ENCODE measurements around the gene DMKN. TPM values are rescaled to one million over a fixed set of nuclear protein-coding genes. Genes with fewer than 3 reads are reported as not detected.

The DMKN gene
- total RNA-seq, 1 experiment from 2014 or later: 5.6 TPM

- peak overlapping the region; percentile 79 to 98 for H3K4me3 ChIP-seq (ENCODE audit: low read depth in 2 of 2, low read length in 2 of 2)
- POLR2A ChIA-PET: no interaction called here
- in situ Hi-C loops (cut with HindIII; ENCODE audit: low pct_unique_long_range_greater_than_20kb, low sequenced_read_pairs) (no loop called here), intact Hi-C loops (cut with micrococcal nuclease; ENCODE audit: unreplicated experiment) (no loop called here)
- peak overlapping the region; percentile 97 for H3K27ac ChIP-seq (ENCODE audit: low read length)
- H3K4me1 ChIP-seq (ENCODE audit: control insufficient read depth, insufficient read depth, low read length): peaks cover 12% of the 10 kb centered on the region
- H3K27me3 ChIP-seq (ENCODE audit: control insufficient read depth, insufficient read depth, low read length): no peaks in the 10 kb centered on the region
- H3K9me3 ChIP-seq (ENCODE audit: control insufficient read depth, insufficient read depth, low read depth, low read length): no peaks in the 10 kb centered on the region
- BruUV-seq (replicated peaks): no TSS peak
- CTCF ChIA-PET: no interaction called here
- TF ChIP-seq CTCF (IDR thresholded peaks at IDR 0.05) (no peak), REST (IDR thresholded peaks at IDR 0.05; ENCODE audit: insufficient read depth in 1 of 2, low read depth in 2 of 2, low read length in 1 of 2) (no peak), POLR2AphosphoS5 (IDR thresholded peaks at IDR 0.05; ENCODE audit: low read depth, low read length) (no peak), TCF7L2 (IDR thresholded peaks at IDR 0.05; ENCODE audit: low read depth, low read length) (no peak)
- DNase-seq (ENCODE audit: low read depth, low spot score): no peak
- peak; percentile 79 for ATAC-seq
- H3K36me3 ChIP-seq (ENCODE audit: control insufficient read depth, insufficient read depth, low read length): peaks cover 6% of the 10 kb centered on the region; the same call in 1 of the 2 replicates
These were observed 32.5 kb upstream of the DMKN start for GRCh38 chr19:35545855-35546381.

- ATAC-seq: peak; percentile 98
- ChIA-PET POLR2A (interaction anchor here (0.6 kb wide), 1 partner anchor 53 kb away, joined by 14 read pairs; no protein-coding TSS in a partner anchor), CTCF (no interaction called here)
- in situ Hi-C loops (cut with HindIII; ENCODE audit: low pct_unique_long_range_greater_than_20kb, low sequenced_read_pairs): no loop called here
- intact Hi-C loops (cut with micrococcal nuclease; ENCODE audit: unreplicated experiment): no loop called here
- no peaks in the 10 kb centered on the region for H3K9me3 ChIP-seq (ENCODE audit: control insufficient read depth, insufficient read depth, low read depth, low read length)
- H3K36me3 ChIP-seq (ENCODE audit: control insufficient read depth, insufficient read depth, low read length): peaks cover 6% of the 10 kb centered on the region; the same call in 1 of the 2 replicates
- peak within 1 kb of the TSS; percentile 97 for H3K27ac ChIP-seq (ENCODE audit: low read length)
- H3K4me3 ChIP-seq (ENCODE audit: low read depth in 2 of 2, low read length in 2 of 2): peak within 1 kb of the TSS; percentile 79 to 98
- peaks cover 12% of the 10 kb centered on the region for H3K4me1 ChIP-seq (ENCODE audit: control insufficient read depth, insufficient read depth, low read length)
- H3K27me3 ChIP-seq (ENCODE audit: control insufficient read depth, insufficient read depth, low read length): no peaks in the 10 kb centered on the region
- BruUV-seq (replicated peaks): TSS peak; percentile 84
- DNase-seq (ENCODE audit: low read depth, low spot score): peak; percentile 33
- TF ChIP-seq POLR2AphosphoS5 (IDR thresholded peaks at IDR 0.05; ENCODE audit: low read depth, low read length) (peak; percentile 96), TCF7L2 (IDR thresholded peaks at IDR 0.05; ENCODE audit: low read depth, low read length) (0 out of 2 replicates have a peak, but pooled peaks have one; percentile 6), CTCF (IDR thresholded peaks at IDR 0.05) (no peak), REST (IDR thresholded peaks at IDR 0.05; ENCODE audit: insufficient read depth in 1 of 2, low read depth in 2 of 2, low read length in 1 of 2) (no peak), SIN3A (IDR thresholded peaks at IDR 0.05; ENCODE audit: borderline replicate concordance, insufficient read depth, low read depth, low read length) (peak; percentile 97; the same call in 1 of the 2 replicates)
These were observed 31.8 kb upstream of the DMKN start, which contains the start of gene TMEM147 for GRCh38 chr19:35545001-35545854. TMEM147 (plus strand) TSS chr19:35545626; CDS start chr19:35545740, 114 bp downstream.

Measured in Panc1 (cell line).